GM12874 (cell line): ENCODE results near the gene CYP1B1.

Experiments used
- TF ChIP-seq, protein P1 (sequence below): IDR thresholded peaks from 2 replicates; pipeline ENCODE4 v1.5.1; 2011; ENCODE audit warnings: low read depth, mild to moderate bottlenecking, control low read depth, low read length, moderate library complexity; ENCODE audit not compliant: insufficient read depth

The CYP1B1 gene

DNA sequence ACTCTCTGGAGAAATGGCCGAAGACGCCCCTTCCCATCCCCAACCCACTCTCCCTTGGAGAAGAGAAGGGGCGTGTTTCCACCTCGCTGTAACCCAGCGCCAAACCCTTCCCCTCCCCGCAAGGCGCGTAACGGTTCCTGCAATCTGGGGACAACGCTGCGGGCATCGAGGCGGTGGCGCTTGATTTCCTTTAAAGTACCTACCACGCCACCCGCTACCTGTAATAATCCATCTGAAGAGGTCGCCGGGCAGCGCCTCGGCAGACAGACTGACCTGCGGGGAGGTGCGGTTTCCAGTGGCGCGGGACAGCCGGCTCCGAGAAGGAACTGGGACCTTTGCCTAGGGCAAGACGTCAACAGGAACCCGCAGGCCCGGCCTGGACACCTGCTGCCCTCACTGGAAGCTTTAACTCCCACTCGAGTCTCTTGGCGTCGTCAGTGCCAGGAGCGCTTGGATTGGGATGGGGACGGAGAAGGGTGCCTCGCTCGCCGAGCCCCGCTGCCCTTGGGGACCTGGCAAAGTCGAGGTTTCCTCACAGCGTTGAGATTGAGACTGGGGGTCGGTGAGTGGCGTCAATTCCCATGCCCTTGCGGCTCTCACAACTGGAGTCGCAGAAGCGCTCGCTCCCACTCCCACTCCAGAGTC is at the start of gene CYP1B1:
CYP1B1 (minus strand) TSS at position 645 of the 645 bp plus-strand sequence. CDS start 763 bp downstream, outside the sequence.
- TF ChIP-seq, protein P1, sequence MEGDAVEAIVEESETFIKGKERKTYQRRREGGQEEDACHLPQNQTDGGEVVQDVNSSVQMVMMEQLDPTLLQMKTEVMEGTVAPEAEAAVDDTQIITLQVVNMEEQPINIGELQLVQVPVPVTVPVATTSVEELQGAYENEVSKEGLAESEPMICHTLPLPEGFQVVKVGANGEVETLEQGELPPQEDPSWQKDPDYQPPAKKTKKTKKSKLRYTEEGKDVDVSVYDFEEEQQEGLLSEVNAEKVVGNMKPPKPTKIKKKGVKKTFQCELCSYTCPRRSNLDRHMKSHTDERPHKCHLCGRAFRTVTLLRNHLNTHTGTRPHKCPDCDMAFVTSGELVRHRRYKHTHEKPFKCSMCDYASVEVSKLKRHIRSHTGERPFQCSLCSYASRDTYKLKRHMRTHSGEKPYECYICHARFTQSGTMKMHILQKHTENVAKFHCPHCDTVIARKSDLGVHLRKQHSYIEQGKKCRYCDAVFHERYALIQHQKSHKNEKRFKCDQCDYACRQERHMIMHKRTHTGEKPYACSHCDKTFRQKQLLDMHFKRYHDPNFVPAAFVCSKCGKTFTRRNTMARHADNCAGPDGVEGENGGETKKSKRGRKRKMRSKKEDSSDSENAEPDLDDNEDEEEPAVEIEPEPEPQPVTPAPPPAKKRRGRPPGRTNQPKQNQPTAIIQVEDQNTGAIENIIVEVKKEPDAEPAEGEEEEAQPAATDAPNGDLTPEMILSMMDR, result no peak

DNA sequence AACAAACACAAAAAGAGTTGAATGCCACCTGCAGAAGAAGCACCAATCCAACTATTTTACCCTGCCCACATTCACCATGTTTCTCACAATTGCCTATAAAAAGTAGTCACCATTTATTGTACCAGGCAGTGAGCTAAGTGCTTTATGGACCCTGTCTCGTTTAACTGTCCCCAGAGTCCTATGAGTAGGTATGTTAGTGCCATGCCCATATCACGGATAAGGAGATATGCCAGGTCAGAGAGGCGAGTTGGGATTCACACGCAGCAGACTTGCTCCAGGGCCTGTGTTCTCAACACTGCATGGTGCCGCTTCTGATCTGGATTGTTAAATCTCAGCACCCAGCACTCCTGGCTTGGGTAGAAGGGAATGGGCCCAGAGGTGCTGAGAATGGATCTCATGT is 49.1 kb upstream of the CYP1B1 start:
- TF ChIP-seq, protein P1, result no peak

DNA sequence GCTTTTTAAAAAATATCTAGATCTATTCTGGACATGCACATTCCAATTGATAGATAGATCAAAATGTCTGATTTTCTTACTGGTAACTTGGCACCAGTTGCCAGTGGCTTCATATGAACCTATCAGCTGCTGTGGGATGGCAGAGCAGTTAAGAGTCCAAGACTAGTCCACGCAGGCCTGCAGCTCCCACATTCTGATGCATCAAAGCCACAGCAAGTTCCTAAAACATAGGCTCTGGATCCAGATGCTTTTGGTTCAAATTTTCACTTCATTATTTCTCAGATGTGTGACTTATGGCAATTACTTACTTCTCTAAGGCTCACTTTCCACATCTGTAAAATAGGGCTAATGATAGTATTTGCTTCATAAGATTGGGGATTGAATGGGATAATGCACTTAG is 48.0 kb upstream of the CYP1B1 start:
- TF ChIP-seq, protein P1, result no peak

DNA sequence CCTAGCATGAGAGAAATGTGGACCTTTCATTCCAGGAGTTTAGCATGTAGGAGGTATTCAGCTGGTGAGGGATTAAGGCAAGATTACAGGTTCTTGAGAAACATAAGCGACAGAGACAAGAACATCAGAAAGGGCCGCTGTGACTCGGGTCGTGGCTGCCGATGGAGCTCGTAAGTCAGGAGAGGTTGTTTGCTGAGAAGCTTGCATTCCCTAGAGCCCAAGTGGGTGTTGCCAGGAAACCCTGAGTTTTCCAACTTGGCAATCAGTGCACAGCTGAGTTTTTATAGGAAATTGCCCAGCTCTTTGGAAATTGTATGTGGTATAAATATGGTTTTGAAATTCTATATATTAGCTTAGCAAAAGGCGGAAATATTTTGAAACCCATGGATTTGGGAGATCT is 46.4 kb upstream of the CYP1B1 start:
- TF ChIP-seq, protein P1, result no peak

DNA sequence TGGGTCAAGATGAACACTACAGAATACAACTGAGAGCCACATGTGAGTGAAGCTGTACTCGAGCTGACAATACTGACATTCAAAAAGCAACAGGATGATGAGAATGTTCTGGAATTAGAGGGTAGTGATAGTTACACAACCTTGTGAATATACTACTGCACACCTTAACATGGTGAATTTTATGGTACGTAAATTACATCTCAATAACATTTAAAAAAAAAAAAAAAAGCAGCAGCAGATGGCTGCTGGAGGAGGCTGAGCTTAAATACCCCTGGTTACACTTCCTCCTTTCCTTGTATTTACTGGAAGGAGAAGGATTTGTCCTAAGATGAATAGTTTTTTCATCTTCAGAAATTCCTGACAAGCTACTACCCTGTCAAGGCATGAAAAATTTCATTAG is 45.5 kb upstream of the CYP1B1 start:
- TF ChIP-seq, protein P1, result no peak

DNA sequence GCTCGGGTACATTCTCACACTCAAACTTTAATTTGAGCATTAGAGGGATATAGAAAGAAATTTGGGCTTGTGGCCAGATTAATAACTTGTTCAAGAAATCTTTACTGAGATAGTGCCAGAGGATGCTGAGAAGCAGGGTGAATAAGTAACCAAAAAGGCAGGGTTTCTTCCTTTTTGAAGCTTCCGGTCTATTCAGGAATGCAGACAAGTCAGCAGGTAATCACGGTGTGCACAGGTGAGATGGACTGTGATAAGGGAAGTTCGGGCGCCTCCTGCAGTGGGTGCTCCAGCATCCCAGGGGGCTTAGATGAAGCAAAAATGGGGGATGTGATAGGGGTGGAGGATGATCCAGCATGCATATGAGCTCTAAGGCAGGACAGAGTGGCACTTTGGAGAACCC is 44.9 kb upstream of the CYP1B1 start:
- TF ChIP-seq, protein P1, result no peak

DNA sequence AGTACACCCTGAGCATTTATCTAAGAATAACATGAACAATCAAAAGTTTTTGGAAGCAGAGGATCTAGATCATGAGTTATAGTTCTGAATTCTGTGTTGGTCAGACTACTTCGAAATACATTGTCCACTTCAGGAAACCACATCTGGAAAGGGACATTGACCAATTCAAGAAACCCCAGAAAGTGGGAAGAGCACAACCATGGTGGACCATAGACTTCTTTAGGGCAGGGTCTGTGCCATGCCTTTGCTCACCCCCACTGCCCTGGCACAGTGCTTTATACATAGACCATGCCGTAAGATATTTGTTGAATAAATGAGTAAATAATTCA is 44.3 kb upstream of the CYP1B1 start:
- TF ChIP-seq, protein P1, result no peak
